ENCODE data around the gene TAMM41.
"Not testable (repeated sequence)": the region's sequence is repeated elsewhere in the genome, so short reads cannot be mapped to it uniquely, and the experiment has no call there.

GRCh38 chr3:11748306-11748705, 98.4 kb downstream of the TAMM41 start:
- TF ChIP-seq CTCF (IDR thresholded peaks at IDR 0.05; ENCODE audit: insufficient read depth, low read depth, low read length); EZH2 (IDR thresholded peaks at IDR 0.05; ENCODE audit: insufficient read depth, low read length): not testable (repeated sequence)
